ENCODE data around the gene HPSE.

DNA sequence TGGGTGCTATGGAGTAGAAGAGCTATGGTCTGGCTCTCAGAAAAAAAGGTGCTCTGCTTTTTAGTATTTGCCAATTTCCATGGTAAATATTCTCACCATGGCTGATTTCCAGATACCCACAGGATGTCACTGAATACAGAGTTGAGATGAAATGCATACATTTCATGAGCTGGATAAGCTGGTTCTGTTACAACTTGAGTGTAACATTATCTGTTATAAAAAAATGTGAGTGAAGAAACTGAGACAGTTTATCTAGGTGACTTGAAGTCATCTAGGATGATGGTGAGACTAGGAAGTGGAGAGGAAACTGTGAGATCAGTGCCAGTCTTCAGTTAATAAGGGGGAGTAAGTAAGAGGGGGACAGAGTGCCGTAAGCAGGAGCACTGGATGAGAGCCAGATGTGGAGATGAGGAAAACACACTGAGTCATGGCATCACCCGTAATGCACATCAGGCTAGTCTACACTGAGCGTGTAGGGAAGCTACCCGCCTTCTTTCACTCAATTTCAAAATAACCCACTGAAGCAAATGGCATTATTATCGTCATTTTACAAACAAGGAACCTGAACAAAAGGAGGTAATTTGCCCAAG lies 5.0 kb downstream of the HPSE start:
- TF ChIP-seq, protein P1, sequence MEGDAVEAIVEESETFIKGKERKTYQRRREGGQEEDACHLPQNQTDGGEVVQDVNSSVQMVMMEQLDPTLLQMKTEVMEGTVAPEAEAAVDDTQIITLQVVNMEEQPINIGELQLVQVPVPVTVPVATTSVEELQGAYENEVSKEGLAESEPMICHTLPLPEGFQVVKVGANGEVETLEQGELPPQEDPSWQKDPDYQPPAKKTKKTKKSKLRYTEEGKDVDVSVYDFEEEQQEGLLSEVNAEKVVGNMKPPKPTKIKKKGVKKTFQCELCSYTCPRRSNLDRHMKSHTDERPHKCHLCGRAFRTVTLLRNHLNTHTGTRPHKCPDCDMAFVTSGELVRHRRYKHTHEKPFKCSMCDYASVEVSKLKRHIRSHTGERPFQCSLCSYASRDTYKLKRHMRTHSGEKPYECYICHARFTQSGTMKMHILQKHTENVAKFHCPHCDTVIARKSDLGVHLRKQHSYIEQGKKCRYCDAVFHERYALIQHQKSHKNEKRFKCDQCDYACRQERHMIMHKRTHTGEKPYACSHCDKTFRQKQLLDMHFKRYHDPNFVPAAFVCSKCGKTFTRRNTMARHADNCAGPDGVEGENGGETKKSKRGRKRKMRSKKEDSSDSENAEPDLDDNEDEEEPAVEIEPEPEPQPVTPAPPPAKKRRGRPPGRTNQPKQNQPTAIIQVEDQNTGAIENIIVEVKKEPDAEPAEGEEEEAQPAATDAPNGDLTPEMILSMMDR (IDR thresholded peaks at IDR 0.05): no peak
- TF ChIP-seq EZH2 (IDR thresholded peaks at IDR 0.05; ENCODE audit: borderline replicate concordance, insufficient read depth, low read depth, low read length, poor library complexity, severe bottlenecking): no peak
